Measurements from ENCODE around the gene CENPV.
A peak's percentile ranks its signal among the peaks of the same experiment; 100 is the strongest.
"Not testable (repeated sequence)": the region's sequence is repeated elsewhere in the genome, so short reads cannot be mapped to it uniquely, and the experiment has no call there.

Gene CENPV

GRCh38 chr17:16353317-16354174, at the start of gene CENPV:
CENPV (minus strand) TSS chr17:16353469; CDS start chr17:16353436, 33 bp downstream.
- peak; percentile 52 to 67 for DNase-seq (ENCODE audit: low read depth in 2 of 2)

- no peak for DNase-seq (ENCODE audit: low read depth in 2 of 2)
Observed at GRCh38 chr17:16398270-16399267, 45.3 kb upstream of the CENPV start.

- DNase-seq (ENCODE audit: low read depth in 2 of 2): not testable (repeated sequence)
Observed at GRCh38 chr17:16396693-16397092, 43.4 kb upstream of the CENPV start.

- not testable (repeated sequence) for DNase-seq (ENCODE audit: low read depth in 2 of 2)
Observed at GRCh38 chr17:16395887-16396286, 42.6 kb upstream of the CENPV start.

GRCh38 chr17:16392491-16392890, 39.2 kb upstream of the CENPV start:
- not testable (repeated sequence) for DNase-seq (ENCODE audit: low read depth in 2 of 2)

- no peak for DNase-seq (ENCODE audit: low read depth in 2 of 2)
Observed at GRCh38 chr17:16391451-16391850, 38.2 kb upstream of the CENPV start.

- not testable (repeated sequence) for DNase-seq (ENCODE audit: low read depth in 2 of 2)
Observed at GRCh38 chr17:16386126-16386507, 32.8 kb upstream of the CENPV start.

GRCh38 chr17:16384557-16384956, 31.3 kb upstream of the CENPV start:
- no peak for DNase-seq (ENCODE audit: low read depth in 2 of 2)

GRCh38 chr17:16383772-16384287, 30.6 kb upstream of the CENPV start:
- DNase-seq (ENCODE audit: low read depth in 2 of 2): no peak

GRCh38 chr17:16383216-16383615, 29.9 kb upstream of the CENPV start:
- no peak for DNase-seq (ENCODE audit: low read depth in 2 of 2)

- peak; percentile 17 to 29 for DNase-seq (ENCODE audit: low read depth in 2 of 2)
Observed at GRCh38 chr17:16381496-16381820, 28.2 kb upstream of the CENPV start.

- DNase-seq (ENCODE audit: low read depth in 2 of 2): peak; percentile 82 to 89
Observed at GRCh38 chr17:16380640-16381495, 27.6 kb upstream of the CENPV start, which contains the start of gene UBB. UBB (plus strand) TSS chr17:16381091; CDS start chr17:16381908, 817 bp downstream.

- no peak for DNase-seq (ENCODE audit: low read depth in 2 of 2)
Observed at GRCh38 chr17:16379654-16380053, 26.4 kb upstream of the CENPV start.

GRCh38 chr17:16378636-16379282, 25.5 kb upstream of the CENPV start:
- no peak for DNase-seq (ENCODE audit: low read depth in 2 of 2)

GRCh38 chr17:16377941-16378341, 24.7 kb upstream of the CENPV start:
- no peak for DNase-seq (ENCODE audit: low read depth in 2 of 2)

- no peak for DNase-seq (ENCODE audit: low read depth in 2 of 2)
Observed at GRCh38 chr17:16374146-16374938, 21.1 kb upstream of the CENPV start.

GRCh38 chr17:16371742-16372141, 18.5 kb upstream of the CENPV start:
- no peak for DNase-seq (ENCODE audit: low read depth in 2 of 2)

GRCh38 chr17:16364625-16365024, 11.4 kb upstream of the CENPV start:
- no peak for DNase-seq (ENCODE audit: low read depth in 2 of 2)

GRCh38 chr17:16363749-16364536, 10.7 kb upstream of the CENPV start:
- peak; percentile 62 to 67 for DNase-seq (ENCODE audit: low read depth in 2 of 2)

Measured in stimulated activated CD4-positive, alpha-beta T cell treated with anti-CD3 and anti-CD28 coated beads, Interleukin-1b, Interleukin-23, amount 100 ng/mL, for 4 hours (primary cell).